Spleen (tissue), 7 donors: ENCODE results near the gene RAPGEF4.

ENCODE experiments used
- CTCF ChIP-seq, 11 experiments: fragments of 200-600 bp in 7 of 11; fragments of 450-650 bp in 4 of 11; sonication (generic) in 4 of 11; IDR thresholded peaks in 8 of 11; conservative IDR thresholded peaks in 3 of 11; 1 replicate in 7 of 11; 2 replicates in 4 of 11; pipeline versions ENCODE4 v1.4.0 to v1.8.0; 2016 to 2021; ENCODE audit warnings: antibody characterized with exemption in 11 of 11, inconsistent platforms in 4 of 11, mild to moderate bottlenecking in 1 of 11
- POLR2AphosphoS5 ChIP-seq, 3 donors: sonication (generic); formaldehyde crosslinking; IDR thresholded peaks; one replicate each; pipeline ENCODE4 v1.5.1; 2017; ENCODE audit warnings: antibody characterized with exemption in 3 of 3
- donor health status: DM: no; HTN: no; CAD: no; lungs with moderate emphysema.
- donor health status: DM: no; HTN: no; CAD: no.
- donor health status: DM: no; HTN: no; CAD: no.

DNA sequence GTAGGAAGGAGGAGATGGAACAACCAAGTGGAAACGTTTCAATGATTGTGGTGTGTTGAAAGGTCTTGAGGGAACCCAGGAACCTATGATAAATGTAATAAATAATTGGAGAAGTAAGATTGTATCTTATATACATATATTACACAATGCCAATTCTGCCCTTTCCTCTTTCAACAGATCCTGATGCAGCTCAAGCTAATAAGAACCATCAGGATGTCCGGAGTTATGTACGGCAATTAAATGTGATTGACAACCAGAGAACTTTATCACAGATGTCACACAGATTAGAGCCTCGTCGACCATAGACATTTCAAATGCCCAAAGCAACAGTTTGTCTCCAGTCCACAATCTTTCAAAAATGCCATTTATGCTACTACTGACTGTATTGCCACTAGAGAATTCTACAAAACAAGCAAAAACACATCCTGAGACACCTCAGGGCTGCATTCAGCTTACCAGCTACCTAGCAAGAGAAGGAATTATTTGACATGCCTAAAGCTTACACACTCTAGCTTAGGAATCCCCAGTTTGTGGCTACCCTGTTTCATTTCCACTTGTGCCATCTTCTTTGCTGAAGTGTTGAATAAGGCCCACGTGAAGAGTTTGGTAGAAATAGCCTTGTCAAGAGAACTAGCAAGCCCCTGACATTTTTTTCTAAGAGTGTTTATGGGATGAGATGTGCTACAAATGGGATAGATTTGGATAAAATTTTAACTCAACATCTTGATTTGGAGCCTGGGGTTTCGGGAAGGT lies 316.0 kb downstream of the RAPGEF4 start:
- TF ChIP-seq CTCF (IDR thresholded peaks at IDR 0.05 in 8 of 11, conservative IDR thresholded peaks at IDR 0.05 in 3 of 11) (no peak), POLR2AphosphoS5 (IDR thresholded peaks at IDR 0.05) (no peak)
